Measurements from ENCODE around the gene SMIM8.

- TF ChIP-seq CTCF (IDR thresholded peaks at IDR 0.05) (no peak), POLR2A (IDR thresholded peaks at IDR 0.05) (no peak), POLR2AphosphoS5 (IDR thresholded peaks at IDR 0.05; ENCODE audit: insufficient read depth in 1 of 2, low read depth in 1 of 2) (no peak)
These were observed 7.3 kb upstream of the SMIM8 start for GRCh38 chr6:87315071-87315470.
